CD14-positive monocyte (primary cell): Measurements from ENCODE around the gene OR4K2. TPM values are rescaled to one million over a fixed set of nuclear protein-coding genes. Genes with fewer than 3 reads are reported as not detected.

ENCODE experiments used
- DNase-seq, 3 donors: peaks; one replicate each; pipeline ENCODE4 v3.0.0-alpha.2; 2011 to 2022
- H2AFZ ChIP-seq: 2 replicates; pipeline ENCODE4 v1.6.0; 2012; ENCODE audit warnings: mild to moderate bottlenecking, low read depth, low read length, inconsistent platforms; ENCODE audit not compliant: insufficient read depth, poor library complexity, severe bottlenecking
- H3K27ac ChIP-seq, 2 donors: 1 replicate in 1 of 2; 2 replicates in 1 of 2; pipeline ENCODE4 v1.5.1; 2012 to 2013; ENCODE audit warnings: low read length in 2 of 2, control low read depth in 1 of 2, inconsistent platforms in 1 of 2, low read depth in 1 of 2, mild to moderate bottlenecking in 1 of 2
- H3K27me3 ChIP-seq, 2 donors: one replicate each; pipeline versions ENCODE4 v1.6.0 to v1.6.1; 2011 to 2013; ENCODE audit warnings: low read length in 2 of 2; ENCODE audit not compliant: control insufficient read depth in 2 of 2, insufficient read depth in 2 of 2
- H3K36me3 ChIP-seq, 2 donors: replicated peaks in 1 of 2; 1 replicate in 1 of 2; 2 replicates in 1 of 2; pipeline versions ENCODE4 v1.5.1 to v1.6.1; 2012 to 2013; ENCODE audit warnings: low read length in 2 of 2, control low read depth in 1 of 2, inconsistent platforms in 1 of 2, mild to moderate bottlenecking in 1 of 2; ENCODE audit not compliant: insufficient read depth in 2 of 2, control insufficient read depth in 1 of 2
- H3K4me1 ChIP-seq, 2 donors: 1 replicate in 1 of 2; 2 replicates in 1 of 2; pipeline versions ENCODE4 v1.5.1 to v1.6.1; 2012 to 2013; ENCODE audit warnings: low read length in 2 of 2, control low read depth in 1 of 2, inconsistent platforms in 1 of 2, mild to moderate bottlenecking in 1 of 2, moderate library complexity in 1 of 2; ENCODE audit not compliant: insufficient read depth in 2 of 2, control insufficient read depth in 1 of 2
- H3K4me2 ChIP-seq: replicated peaks from 2 replicates; pipeline ENCODE3; 2012; ENCODE audit warnings: low read length, moderate library complexity, mild to moderate bottlenecking; ENCODE audit not compliant: poor library complexity, severe bottlenecking; ENCODE audit errors: extremely low read depth
- H3K4me3 ChIP-seq, 3 experiments: fragments of 200-600 bp in 1 of 3; sonication (generic) in 1 of 3; replicated peaks in 1 of 3; 1 replicate in 2 of 3; 2 replicates in 1 of 3; pipeline ENCODE4 v1.5.1; 2011 to 2013; ENCODE audit warnings: low read length in 3 of 3, mild to moderate bottlenecking in 3 of 3, control low read depth in 2 of 3, low read depth in 2 of 3, inconsistent platforms in 1 of 3, moderate library complexity in 1 of 3
- H3K79me2 ChIP-seq: 2 replicates; pipeline ENCODE4 v1.6.0; 2012; ENCODE audit warnings: mild to moderate bottlenecking, control low read depth, inconsistent platforms, low read length, moderate library complexity; ENCODE audit not compliant: insufficient read depth
- H3K9ac ChIP-seq: 2 replicates; pipeline ENCODE4 v1.6.0; 2017; ENCODE audit warnings: low read length, mild to moderate bottlenecking; ENCODE audit not compliant: insufficient read depth, poor library complexity, severe bottlenecking
- H3K9me3 ChIP-seq, 2 donors: replicated peaks in 1 of 2; 1 replicate in 1 of 2; 2 replicates in 1 of 2; pipeline versions ENCODE4 v1.5.1 to v1.6.1; 2012 to 2013; ENCODE audit warnings: low read length in 2 of 2, control low read depth in 1 of 2; ENCODE audit not compliant: control insufficient read depth in 1 of 2, insufficient read depth in 1 of 2
- H4K20me1 ChIP-seq: 2 replicates; pipeline ENCODE4 v1.6.0; 2012; ENCODE audit warnings: mild to moderate bottlenecking, low read length, control low read depth, moderate library complexity; ENCODE audit not compliant: insufficient read depth
- H3K27ac Mint-ChIP-seq, 7 donors: one replicate each; pipeline ENCODE4 v1.8.0; 2020; ENCODE audit warnings: mild to moderate bottlenecking in 7 of 7, mixed read lengths in 7 of 7, moderate library complexity in 6 of 7, inconsistent platforms in 2 of 7
- H3K27me3 Mint-ChIP-seq, 3 donors: one replicate each; pipeline ENCODE4 v1.8.0; 2021 to 2022; ENCODE audit warnings: low read depth in 3 of 3, mild to moderate bottlenecking in 3 of 3, mixed read lengths in 3 of 3, moderate library complexity in 3 of 3, inconsistent platforms in 1 of 3
- H3K36me3 Mint-ChIP-seq, 2 donors: one replicate each; pipeline ENCODE4 v1.8.0; 2020; ENCODE audit warnings: mixed read lengths in 2 of 2, inconsistent platforms in 1 of 2, mild to moderate bottlenecking in 1 of 2
- H3K4me1 Mint-ChIP-seq: one replicate; pipeline ENCODE4 v1.8.0; 2020; ENCODE audit warnings: mild to moderate bottlenecking, mixed read lengths
- H3K4me3 Mint-ChIP-seq, 2 donors: one replicate each; pipeline ENCODE4 v1.8.0; 2020; ENCODE audit warnings: mild to moderate bottlenecking in 2 of 2, mixed read lengths in 2 of 2, moderate library complexity in 1 of 2
- H3K9me3 Mint-ChIP-seq, 7 donors: one replicate each; pipeline ENCODE4 v1.8.0; 2020 to 2022; ENCODE audit warnings: mixed read lengths in 7 of 7, mild to moderate bottlenecking in 6 of 7, moderate library complexity in 6 of 7, inconsistent platforms in 2 of 7
- WGBS: methylation state at CpG from one replicate; pipeline ENCODE4 v1.1.5; 2013; ENCODE audit warnings: missing lambda C conversion rate; ENCODE audit not compliant: insufficient coverage; 5-methylcytosine and 5-hydroxymethylcytosine counted together
- intact Hi-C, 2 donors: fragments of 100-400 bp; cut with micrococcal nuclease; formaldehyde crosslinking; loops; one replicate each; pipeline versions ENCODE4 v1.15.0 to v1.15.1; 2023
- polyA plus RNA-seq, 3 donors: library from polyadenylated mRNA; depleted of rRNA in 1 of 3; unstranded in 2 of 3; stranded (reverse) in 1 of 3; fragments of 300-500 nt in 2 of 3; fragments of >200 nt in 1 of 3; fragmentation: Illumina TruSeq in 2 of 3; gene quantifications; 1 replicate in 2 of 3; 2 replicates in 1 of 3; pipeline ENCODE4 v1.2.3, GENCODE V29; 2012 to 2021
- TF ChIP-seq, protein P1 (sequence below): fragments of 200-600 bp; IDR thresholded peaks from one replicate; pipeline ENCODE4 v1.8.0; 2022; ENCODE audit warnings: antibody characterized with exemption, mild to moderate bottlenecking

Gene OR4K2
- polyA plus RNA-seq, 3 donors = not detected

DNA sequence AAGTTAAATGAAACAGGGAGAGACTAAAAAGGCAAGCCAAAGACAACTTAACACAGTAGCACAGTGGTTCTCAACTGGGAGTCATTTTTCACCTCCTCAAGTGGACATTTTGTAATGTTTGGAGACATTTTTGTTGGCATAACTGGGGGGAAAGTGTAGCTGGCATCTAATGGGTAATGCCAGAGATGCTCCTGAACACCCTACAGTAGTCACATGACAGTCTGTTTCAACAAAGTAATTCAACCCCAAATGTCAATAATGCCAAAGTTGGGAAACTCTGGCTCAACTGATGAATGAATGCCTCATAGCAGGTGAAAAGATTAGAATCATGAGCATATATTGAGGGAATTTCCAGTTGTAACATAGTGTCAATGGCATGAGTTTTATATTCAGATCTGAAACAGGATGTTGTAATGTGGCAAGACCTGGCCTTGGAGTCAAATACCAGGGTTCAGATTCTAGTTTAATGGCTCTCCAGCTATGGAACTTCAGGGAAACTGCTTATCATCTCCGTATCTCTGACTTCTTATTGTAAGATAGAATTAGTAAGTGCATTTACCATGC, 43.1 kb downstream of the OR4K2 start:
- WGBS = no CpG with 5 or more reads among the region's 1 CpG
- Histone ChIP-seq H2AFZ (no peak overlapping the region), H3K4me3 (no peak overlapping the region), H3K4me1 (no peaks in the 10 kb centered on the region), H3K27ac (no peak overlapping the region), H3K4me2 (no peak overlapping the region), H3K27me3 (no peaks in the 10 kb centered on the region), H3K9me3 (no peaks in the 10 kb centered on the region), H4K20me1 (no peaks in the 10 kb centered on the region), H3K36me3 (no peaks in the 10 kb centered on the region), H3K9ac (no peak overlapping the region), H3K79me2 (no peaks in the 10 kb centered on the region)
- TF ChIP-seq, protein P1, sequence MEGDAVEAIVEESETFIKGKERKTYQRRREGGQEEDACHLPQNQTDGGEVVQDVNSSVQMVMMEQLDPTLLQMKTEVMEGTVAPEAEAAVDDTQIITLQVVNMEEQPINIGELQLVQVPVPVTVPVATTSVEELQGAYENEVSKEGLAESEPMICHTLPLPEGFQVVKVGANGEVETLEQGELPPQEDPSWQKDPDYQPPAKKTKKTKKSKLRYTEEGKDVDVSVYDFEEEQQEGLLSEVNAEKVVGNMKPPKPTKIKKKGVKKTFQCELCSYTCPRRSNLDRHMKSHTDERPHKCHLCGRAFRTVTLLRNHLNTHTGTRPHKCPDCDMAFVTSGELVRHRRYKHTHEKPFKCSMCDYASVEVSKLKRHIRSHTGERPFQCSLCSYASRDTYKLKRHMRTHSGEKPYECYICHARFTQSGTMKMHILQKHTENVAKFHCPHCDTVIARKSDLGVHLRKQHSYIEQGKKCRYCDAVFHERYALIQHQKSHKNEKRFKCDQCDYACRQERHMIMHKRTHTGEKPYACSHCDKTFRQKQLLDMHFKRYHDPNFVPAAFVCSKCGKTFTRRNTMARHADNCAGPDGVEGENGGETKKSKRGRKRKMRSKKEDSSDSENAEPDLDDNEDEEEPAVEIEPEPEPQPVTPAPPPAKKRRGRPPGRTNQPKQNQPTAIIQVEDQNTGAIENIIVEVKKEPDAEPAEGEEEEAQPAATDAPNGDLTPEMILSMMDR = no peak
- H3K9me3 Mint-ChIP-seq = peaks cover 0 to under 1% (median 0%) of the 10 kb centered on the region in 7 donors
- DNase-seq = no peak
- H3K27me3 Mint-ChIP-seq = no peaks in the 10 kb centered on the region
- intact Hi-C loops = no loop called here
- H3K36me3 Mint-ChIP-seq = no peaks in the 10 kb centered on the region
- H3K4me1 Mint-ChIP-seq = no peaks in the 10 kb centered on the region
- H3K27ac Mint-ChIP-seq = no peak overlapping the region
- no peak overlapping the region for H3K4me3 Mint-ChIP-seq

DNA sequence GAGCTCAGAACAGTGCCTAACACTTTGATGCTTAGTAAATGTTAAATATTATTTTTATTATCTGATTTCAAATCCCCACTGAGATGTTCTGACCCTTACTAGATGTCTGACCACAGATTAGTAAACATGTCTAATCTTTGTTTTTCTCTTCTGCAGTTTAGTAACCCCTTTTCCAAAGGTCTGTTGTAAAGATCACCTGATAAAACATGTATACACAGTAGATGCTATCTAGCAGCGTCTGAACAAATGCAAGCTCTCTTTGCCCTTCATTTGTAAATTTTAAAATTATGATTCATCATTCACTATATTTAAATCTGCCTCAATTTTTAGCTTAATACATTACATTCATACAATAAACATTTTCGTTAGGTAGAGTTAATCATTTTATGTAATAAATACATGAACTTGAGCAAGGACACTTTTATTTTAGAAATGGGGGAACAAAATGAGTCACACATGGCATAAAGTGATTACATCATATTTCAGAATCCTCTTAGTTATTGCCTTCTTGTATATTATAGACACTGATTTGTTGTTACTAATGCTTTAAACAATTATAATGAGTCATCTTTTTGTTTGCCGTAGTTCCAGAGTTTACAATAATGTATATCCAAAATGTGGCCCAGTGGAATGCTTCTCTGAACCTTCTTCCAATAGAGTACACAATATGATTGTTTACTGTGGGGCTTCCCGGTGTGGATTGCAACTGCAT, 43.8 kb downstream of the OR4K2 start:
- intact Hi-C loops = no loop called here
- Mint-ChIP-seq H3K27me3 (no peaks in the 10 kb centered on the region), H3K4me3 (no peak overlapping the region), H3K9me3 (no peaks in the 10 kb centered on the region), H3K4me1 (no peaks in the 10 kb centered on the region), H3K36me3 (no peaks in the 10 kb centered on the region), H3K27ac (no peak overlapping the region)
- no peak for DNase-seq
- Histone ChIP-seq H3K36me3 (no peaks in the 10 kb centered on the region), H3K27me3 (no peaks in the 10 kb centered on the region), H3K79me2 (no peaks in the 10 kb centered on the region), H2AFZ (no peak overlapping the region), H3K9me3 (no peaks in the 10 kb centered on the region), H3K4me2 (no peak overlapping the region), H3K9ac (no peak overlapping the region), H4K20me1 (no peaks in the 10 kb centered on the region), H3K4me1 (no peaks in the 10 kb centered on the region), H3K27ac (no peak overlapping the region), H3K4me3 (no peak overlapping the region)
- WGBS = no CpG with 5 or more reads among the region's 4 CpGs
- TF ChIP-seq, protein P1 = no peak
